GM21390 (cell line): ENCODE results near the gene LRRC47.

Source experiments
- ATAC-seq: cut with Tn5 transposase; IDR thresholded peaks from one replicate; pipeline ENCODE4 v1.9.1; 2021; ENCODE audit not compliant: unreplicated experiment

LRRC47 gene

DNA sequence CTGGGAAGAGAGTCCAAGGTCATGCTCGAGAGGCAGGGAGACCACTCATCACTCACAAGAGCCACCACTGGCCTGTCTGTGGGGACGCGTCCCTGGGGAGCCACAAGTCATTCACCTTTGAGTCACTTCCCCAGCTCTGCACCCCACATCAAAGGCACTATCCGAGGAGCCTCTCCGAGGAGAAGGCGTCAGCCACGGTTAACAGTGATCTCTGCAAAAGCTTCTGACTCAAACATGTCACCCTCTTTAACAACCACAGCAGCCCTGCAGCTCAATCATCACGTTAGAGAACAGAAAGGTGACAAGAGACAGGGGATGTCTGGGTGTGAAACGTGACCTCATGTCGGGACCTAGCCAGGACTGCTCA is 9.0 kb downstream of the LRRC47 start:
- ATAC-seq, result no peak

DNA sequence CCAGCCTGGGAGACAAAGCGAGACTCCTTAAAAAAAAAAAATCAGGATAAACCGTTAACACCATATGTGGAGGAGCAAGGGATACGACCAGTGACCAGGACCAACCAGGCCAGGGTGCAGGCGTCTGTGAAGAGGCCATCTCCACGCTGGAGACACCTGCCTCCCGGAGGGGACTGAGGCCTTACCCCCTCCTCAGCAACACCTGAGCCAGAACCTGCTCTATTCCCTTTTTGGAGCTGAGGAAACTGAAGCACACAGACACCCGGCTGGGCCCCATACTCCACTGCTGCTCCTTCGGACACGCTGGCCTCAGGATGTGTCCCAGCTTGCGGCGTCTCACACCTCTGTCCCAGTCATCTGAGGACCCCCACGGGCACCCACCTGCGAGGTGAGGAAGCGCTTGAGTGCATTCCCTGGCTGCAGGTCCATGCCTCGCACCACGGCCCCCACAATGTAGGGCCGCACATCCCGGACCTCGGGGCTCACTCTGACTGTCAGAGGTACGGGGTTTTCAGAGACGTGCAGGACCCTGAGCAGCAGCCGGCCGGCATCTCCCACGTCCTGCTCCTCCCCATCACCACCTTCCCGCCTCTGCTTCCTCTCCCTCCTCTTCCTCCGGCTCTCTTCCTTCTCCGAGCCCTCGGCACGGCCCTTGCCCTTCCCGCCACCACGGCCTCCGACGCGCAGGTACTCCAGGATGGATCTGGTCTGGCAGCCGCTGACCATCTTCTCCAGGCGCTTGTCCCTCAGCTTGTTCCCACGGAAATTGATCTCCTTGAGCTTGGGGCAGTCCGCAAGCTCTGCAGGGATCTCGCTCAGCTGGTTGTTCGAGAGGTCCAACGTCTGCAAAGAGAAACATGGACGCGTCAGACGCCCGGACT is 9.6 kb downstream of the LRRC47 start:
- ATAC-seq, result no peak

DNA sequence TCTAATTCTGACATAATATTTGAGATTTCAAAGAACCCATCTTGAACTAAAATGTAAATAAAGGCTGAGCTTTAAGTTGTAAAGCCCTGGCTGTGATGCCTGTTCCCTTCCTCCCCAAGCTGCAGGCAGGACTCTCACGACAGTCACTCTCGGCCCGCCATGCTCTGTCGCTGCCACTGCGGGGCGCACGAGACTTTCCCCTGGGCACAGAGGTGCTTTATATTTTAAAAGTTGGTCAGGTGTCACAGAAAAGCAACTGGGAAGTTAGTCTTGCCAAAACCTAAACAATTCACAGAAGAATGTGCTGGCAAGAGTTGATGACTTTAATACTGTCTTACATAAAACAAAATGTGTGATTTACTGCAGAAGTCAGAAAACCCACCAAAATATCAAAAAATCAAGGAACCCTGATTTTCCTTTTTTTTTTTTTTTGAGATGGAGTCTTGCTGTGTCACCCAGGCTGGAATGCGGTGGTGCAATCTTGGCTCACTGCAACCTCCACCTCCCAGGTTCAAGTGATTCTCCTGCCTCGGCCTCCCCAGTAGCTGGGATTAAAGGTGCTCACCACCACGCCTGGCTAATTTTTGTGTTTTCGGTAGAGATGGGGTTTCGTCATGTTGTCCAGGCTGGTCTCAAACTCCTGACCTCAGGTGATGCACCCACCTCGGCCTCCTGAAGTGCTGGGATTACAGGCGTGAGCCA is 10.7 kb downstream of the LRRC47 start:
- ATAC-seq, result no peak

DNA sequence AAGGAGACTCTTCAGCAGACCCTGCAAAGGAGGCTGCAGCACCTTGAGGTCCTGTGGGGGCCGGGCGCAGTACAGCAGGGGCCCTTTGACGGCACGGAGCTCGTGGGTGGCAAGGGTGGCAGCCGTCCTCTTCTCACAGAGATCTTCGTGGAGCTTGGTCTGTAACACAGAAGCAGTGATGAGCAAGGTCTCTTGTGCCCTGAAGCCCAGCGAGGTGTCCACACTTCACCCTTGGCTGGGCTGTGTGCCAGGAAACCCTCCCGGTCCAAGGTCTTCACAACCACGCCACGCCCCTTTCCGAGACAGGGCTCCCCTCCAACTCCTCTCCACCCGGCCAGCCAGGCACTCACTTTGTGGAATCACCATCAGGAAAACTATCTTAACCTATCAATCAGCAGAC is 11.3 kb downstream of the LRRC47 start:
- ATAC-seq, result no peak

DNA sequence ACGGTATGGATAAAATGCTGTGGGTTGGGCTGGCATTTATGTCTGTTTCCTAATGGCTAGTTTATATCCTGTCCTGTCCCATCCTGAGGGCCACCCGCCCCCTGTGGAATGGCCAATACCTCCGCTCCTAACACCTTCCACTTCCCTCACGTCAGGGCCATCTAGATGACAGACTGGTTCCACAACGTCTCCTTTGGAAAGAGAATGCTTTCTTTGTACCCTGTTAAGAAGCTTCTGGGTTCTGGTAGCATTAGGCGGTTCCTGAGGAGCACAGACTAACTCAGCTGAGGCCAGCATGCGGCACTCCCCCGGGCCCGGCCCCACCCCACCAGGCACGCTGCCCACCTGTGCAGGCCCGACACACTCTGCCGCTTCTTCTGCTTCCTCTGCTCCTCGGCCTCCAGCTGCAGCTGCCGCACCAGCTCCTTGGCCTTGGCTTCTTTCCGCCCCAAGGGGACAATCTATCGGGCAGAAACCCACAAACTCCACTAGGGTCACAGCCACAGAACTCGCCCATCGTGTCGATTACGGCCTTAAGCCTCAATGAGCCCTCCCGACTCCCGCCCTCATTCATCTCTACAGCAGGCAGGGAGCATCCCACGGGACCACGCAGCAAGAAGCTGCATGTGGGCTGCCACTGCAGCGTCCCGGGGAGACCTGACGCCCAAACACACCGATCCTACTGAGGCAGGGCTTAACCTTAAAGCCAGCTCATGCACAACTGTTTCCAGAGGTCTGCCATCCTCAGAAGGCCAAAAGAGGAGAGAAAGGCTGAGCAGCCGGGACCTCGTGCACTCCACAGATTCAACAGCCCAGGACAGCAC is 12.4 kb downstream of the LRRC47 start:
- no peak for ATAC-seq

DNA sequence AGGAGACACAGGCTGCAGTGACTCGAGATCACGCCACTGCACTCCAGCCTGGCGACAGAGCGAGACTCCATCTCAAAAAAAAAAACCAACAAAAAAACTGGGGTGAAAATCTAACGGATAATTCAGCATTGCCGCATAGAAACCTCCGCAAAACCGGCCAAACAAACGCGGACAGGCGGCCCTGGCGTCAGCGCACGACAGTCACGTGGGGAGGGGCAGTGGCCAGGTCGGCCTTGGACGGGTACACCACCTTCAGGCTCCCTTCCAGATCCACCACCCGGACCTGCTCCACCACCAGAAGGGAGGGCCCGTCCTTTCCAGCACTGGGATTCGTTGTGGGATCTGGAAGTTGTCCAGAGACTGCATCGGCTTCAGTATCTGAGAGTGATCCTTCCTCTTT is 15.4 kb downstream of the LRRC47 start:
- no peak for ATAC-seq

DNA sequence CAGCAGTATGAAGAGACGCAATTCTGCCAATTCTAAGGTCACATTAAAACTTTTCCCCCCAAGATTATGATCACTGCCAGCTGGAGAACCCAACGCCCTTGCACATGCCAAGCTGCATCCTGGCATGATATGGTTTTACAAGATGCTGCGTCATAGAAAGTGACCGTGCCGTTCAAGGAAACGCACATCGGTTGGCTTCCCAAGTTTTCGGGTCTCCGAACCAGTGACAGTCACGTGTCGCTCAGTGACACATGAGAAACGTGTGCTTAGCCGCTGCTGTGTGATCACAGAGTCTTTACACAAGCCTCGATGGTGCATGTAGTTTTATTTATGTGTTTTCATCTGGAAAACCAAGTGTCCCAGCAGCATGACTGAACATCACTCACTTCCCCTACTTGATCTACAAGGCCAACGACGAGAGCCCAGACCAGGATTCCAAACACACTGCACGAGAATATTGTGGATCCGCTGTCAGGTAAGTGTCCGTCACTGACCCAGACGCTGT is 16.3 kb downstream of the LRRC47 start:
- no peak for ATAC-seq

DNA sequence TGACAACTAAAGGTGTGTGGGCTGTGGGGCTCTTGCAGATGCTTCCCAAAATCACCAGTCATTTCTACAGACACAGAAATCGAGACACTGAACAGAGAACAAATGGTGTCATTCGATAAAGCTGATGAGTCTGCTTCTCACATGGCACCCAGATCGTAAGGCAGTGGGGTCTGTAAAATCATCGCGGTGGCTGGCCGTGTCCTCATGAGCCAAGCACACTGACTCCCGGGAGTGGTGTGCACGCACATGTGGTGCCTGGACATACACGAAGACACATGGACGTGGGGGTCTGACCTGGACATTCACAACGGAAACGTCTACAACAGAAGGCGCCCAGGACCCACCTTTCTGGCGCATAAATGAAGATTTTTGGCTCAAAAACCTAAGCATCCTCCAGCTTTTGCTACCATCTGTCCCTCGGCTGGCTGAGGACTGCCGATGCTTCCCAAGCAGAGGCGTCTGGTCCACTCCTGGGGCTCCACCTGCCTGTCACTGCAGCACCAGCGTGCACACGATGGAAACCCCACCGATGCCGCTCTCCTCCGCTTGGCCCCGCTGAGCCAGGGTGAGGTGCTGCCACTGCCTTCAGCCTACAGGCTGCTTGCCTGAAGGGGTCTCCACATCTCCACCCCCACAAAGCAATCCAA is 16.9 kb downstream of the LRRC47 start:
- no peak for ATAC-seq

DNA sequence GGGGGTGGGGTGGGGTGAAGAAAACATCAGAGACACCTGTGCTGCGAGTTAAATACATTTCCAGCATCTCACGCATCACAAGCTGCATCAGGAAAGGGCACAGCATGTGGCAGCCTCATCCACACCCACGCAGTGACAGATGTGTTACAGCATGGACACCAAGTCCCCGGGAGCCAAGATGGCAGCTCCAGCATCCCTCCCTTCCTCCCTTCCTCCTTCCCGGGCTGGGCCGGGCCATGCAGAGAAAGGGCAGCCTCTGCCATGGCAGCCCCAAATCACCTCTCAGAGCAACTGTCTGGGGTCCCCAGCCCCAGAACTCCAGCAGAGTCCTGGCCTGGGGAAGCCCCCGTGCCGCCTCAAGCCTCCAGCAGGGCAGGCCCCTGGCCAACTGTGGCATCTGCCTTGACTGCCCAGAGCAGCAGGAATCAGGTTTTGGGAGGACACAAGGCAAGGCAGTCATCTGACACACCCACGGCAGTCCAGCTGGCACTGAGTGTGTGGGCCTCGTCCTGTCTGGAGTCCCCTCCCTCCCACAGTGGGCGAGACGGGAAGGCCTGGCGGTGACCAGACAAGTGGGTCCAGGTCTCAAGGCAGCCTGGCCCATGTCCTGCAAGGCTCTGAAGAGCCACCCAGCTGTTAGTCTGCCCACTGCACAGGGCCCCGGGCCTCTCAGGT is 17.6 kb downstream of the LRRC47 start:
- ATAC-seq, result no peak

DNA sequence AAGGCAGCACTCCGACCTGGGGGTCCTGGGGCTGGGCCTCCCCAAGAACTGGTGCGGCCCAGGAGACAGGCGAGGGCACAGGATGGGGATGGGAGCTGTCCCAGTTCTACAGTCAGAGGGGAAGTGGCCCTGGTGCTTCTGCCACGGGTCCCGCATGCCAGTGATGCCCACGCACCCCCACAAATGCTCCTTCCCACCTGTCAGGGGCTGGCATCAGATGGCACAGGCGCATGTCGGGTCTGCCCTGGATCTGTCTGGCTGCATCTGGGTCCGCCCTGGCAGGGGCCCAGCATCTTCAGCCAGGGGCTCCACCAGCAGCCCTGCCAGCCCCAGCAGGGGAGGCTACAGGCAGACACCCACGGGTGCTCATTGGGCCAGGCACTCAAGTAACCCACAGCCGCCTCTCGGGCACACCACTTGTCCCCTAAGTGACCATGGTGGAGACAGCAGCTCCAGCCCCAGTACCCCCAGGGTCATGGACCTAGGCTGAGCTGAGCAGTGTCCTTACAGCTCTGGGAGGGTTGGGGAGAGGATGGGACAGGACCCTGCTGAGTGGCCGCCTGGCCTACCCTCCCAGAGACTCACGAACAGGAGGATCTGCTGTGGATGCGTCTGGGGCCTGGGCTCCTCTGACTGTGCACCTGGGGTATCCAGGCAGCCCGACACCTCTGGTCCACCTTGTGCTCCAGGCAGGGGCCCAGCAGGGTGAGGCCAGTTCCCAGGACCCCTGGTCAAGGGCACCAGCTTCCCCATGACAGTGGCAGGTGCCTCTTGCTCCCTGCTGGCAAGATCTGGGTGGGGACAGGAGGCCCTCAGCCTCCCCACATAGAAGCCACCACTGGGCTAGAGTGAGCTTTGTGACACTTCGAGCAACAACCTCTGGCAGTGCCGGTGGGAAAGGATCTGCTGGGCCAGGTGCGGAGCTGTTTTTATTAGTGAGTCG is 18.4 kb downstream of the LRRC47 start:
- no peak for ATAC-seq

DNA sequence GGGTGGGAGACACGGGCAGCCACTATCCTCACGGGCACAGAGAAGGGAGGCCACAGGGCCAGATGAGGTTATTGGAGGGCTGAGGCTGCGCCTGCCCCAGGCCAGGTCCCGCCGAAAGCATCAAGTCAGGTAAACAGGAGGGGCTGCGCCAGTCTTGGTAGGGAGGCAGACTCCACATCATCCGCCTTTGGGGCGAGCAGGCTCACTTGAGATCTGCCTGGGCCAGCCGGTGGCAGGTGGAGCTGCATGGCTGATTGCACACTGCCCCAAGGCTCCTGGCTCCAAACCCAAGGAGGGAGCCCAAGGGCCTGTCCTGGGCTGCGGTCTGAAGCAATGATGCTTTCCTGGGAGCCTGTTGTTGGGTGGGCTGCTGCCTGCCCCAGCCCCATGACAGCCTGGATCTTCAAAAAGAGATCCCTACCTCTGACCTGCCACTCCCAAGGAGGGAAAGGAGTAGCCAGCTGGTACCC is 19.2 kb downstream of the LRRC47 start:
- ATAC-seq, result no peak

DNA sequence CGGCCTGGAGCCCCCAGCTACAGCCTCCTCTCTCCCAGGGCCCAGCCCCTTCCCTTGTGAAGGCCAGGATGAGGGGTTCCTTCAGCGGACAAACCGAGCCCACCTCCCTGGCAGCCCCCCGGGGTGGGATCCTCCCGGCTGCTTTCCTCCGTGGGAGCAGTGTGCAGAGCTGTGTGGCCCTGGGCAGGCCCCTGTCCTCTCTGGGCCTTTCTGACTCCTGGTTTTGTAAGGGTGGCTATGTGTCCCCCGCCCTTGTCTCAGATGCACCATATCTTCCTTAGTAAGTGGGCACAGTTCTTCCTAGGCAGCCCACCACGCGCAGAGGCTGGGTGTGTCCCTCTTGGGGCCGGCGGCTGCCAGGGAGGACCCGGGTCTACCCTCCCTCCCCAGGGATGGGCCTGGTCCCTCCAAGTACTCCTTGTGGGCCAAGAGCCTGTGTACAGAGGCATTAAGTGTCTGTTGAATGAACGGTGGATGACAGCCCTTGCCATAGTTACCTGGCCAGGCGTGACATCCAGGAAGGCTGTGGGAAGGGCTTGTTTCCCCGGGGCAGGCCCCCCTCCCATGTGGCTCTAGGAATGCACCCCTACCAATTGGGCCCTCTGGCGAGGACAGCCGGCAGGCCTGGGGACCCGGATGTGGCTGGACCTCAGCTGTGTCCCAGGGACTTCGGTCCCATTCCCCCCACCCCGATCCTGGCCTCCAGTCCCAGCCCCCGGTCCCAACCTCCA is 19.9 kb downstream of the LRRC47 start:
- no peak for ATAC-seq

DNA sequence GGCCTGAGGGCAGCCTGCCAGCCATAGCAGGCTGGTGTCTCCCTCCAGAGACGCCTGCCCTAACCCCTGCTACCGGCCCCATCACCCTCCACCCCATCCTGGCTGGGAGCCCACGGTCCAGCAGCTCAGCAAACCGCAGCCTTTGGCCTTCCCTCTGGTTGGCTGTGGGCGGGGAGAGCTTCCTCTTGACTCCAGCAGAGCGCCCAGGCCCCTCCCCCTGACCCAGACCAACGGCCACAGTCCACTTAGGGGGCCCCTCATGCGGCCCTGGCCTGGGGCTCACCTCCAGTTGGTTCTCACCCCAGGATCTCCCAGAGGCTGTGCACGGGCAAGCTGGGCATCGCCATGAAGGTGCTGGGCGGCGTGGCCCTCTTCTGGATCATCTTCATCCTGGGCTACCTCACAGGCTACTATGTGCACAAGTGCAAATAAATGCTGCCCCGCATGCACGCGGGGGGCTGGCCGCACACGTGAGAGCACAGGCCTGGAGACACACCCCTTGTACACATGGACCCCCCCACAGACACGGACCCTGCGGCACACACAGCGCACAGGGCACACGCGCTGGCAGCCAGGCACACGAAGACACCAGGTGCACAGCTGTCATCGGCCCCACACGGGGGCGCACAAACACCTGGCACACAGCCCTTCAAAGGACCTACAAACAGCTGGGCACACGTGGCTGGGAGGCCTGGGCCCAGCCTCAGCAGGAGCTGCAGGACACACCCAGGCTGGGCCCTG is 20.6 kb downstream of the LRRC47 start:
- peak; percentile 35 for ATAC-seq

DNA sequence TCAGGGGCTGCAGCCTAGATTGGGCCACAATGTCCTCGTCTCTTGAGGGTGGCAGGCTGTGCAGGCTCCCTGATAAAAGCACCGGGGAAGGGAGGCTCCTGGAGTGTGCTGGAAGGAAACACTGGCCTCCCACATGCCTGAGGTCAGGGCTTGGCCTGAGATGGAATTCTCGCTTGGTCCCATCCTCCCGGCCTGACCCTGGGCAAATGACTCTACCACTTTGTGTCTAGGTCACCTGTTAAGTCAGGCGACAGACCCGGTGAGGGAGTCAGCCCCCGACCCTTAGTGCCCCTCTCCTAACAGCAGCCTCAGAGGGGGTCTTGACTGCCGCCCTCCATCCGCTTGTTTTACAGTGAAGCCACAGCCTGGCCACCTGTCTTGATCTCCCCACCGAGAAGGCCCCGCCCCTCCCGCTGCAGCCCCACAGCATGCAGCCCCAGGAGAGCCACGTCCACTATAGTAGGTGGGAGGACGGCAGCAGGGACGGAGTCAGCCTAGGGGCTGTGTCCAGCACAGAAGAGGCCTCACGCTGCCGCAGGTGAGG is 21.3 kb downstream of the LRRC47 start:
- ATAC-seq, result no peak

DNA sequence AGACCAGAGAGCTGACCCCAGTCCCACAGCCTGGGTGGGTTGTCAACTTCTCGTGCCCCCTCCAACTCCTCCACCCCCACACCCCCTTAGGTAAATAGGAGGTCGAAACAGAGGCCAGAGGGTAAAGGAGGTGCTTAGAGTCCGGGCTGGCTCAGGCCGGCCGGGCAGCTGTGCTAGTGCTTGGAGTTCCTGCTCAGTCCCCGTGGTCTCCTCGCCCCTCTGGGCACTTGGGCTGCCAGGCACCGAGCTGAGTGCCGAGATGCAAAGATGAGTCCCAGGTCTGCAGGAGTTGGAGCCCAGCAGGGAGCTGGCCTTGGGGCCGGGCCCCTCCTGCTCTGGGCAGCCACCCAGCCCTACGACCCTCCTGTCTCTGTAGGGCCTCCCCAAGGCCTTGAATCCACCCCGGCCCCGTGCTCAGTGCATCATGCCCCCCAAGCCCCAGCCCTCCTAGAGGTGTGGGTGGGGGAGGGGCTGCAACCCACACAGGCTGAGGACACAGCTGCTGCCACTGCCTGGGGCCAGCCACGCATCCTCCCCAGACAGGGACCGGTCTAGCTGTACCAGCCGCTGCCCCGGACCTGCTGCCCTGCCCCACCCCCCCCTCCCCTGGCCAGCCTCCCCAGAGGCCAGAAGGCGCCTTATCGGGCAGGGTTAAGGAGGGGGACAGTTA is 21.9 kb downstream of the LRRC47 start:
- no peak for ATAC-seq

DNA sequence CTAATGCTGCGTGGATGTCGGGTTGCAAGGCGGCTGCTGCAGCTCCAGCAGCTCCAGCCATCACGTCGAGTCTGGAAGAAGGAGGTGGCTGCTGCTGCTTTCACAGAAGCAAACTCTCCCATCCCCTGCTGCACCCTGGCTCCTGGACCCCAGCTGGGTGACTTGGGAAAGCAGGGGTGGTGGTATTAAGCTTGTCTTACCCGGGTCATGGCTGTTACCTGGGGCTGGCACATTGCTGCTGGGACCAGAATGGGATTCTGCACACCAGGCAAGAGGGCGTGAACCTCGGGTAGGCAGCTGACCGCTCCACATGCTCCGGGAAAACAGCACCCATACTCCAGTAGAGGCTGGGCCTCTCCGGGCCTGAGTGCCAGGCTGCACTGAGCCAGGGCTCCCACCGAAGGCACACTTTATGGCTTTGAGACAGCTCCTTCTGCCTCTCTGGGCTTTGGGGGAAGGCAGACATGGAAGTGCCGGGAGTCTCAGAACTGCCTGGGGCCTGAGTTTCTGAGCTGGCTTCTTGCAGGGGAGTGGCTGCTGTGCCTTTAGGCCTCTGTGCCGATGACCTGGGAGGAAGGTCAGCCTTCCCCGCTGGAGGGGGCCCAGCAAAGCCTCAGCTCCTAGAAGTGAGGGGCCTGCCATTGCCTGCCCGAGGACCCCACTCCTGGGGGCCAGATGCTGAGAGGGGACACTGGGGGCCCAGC is 22.6 kb downstream of the LRRC47 start:
- no peak for ATAC-seq
